Testis (tissue), 3 donors: ENCODE results near the gene SPATC1L. TPM values are rescaled to one million over a fixed set of nuclear protein-coding genes. Genes with fewer than 3 reads are reported as not detected.

ENCODE experiments used
- DNase-seq: peaks from one replicate; pipeline ENCODE4 v3.0.0-alpha.2; 2019
- H3K27ac ChIP-seq, 2 donors: fragments of 200-600 bp; sonication (generic); one replicate each; pipeline ENCODE4 v1.5.1; 2019
- H3K27me3 ChIP-seq: fragments of 200-600 bp; sonication (generic); one replicate; pipeline ENCODE4 v1.5.1; 2019
- H3K36me3 ChIP-seq: fragments of 200-600 bp; sonication (generic); one replicate; pipeline ENCODE4 v1.5.1; 2017; ENCODE audit warnings: low read depth; ENCODE audit errors: missing control alignments
- H3K4me1 ChIP-seq: fragments of 200-600 bp; sonication (generic); one replicate; pipeline ENCODE4 v1.5.1; 2019
- H3K4me3 ChIP-seq, 2 donors: fragments of 200-600 bp; sonication (generic); one replicate each; pipeline ENCODE4 v1.5.1; 2017 to 2019
- H3K9me3 ChIP-seq: fragments of 200-600 bp; sonication (generic); one replicate; pipeline ENCODE4 v1.5.1; 2017
- POLR2A ChIP-seq: fragments of 450-650 bp; IDR thresholded peaks from one replicate; pipeline ENCODE4 v1.6.1; 2017; ENCODE audit warnings: antibody characterized with exemption, mild to moderate bottlenecking, moderate library complexity
- WGBS, 2 donors: methylation state at CpG; one replicate each; pipeline ENCODE4 v1.1.5; 2018; 5-methylcytosine and 5-hydroxymethylcytosine counted together
- intact Hi-C: fragments of 100-400 bp; cut with DNase I; formaldehyde crosslinking; loops from one replicate; pipeline ENCODE4 v1.15.1; 2023; ENCODE audit warnings: low total_unique reads
- polyA plus RNA-seq: library from polyadenylated mRNA; stranded (reverse); fragments of 350-450 nt; fragmentation: Illumina TruSeq; extraction: RNeasy Lipid Tissue Mini Kit (QIAGEN cat#74804); gene quantifications from one replicate; pipeline ENCODE4 v1.2.3, GENCODE V29; 2014; ENCODE audit warnings: low read depth, low replicate concordance; ENCODE audit not compliant: insufficient read depth
- total RNA-seq, 2 donors: library from RNA; depleted of rRNA; stranded (reverse); fragments of >200 nt; gene quantifications; one replicate each; pipeline ENCODE4 v1.2.3, GENCODE V29; 2016
- TF ChIP-seq, protein P1 (sequence below), 3 experiments: fragments of 450-650 bp in 2 of 3; fragments of 200-600 bp in 1 of 3; sonication (generic) in 1 of 3; IDR thresholded peaks; one replicate each; pipeline ENCODE4 v1.5.1; 2016 to 2019; ENCODE audit warnings: antibody characterized with exemption in 3 of 3, mild to moderate bottlenecking in 2 of 3, moderate library complexity in 1 of 3

SPATC1L gene
- total and polyA plus RNA-seq, 3 donors from 2014 or later: 55.4 to 96.1 (median 75.6) TPM

DNA sequence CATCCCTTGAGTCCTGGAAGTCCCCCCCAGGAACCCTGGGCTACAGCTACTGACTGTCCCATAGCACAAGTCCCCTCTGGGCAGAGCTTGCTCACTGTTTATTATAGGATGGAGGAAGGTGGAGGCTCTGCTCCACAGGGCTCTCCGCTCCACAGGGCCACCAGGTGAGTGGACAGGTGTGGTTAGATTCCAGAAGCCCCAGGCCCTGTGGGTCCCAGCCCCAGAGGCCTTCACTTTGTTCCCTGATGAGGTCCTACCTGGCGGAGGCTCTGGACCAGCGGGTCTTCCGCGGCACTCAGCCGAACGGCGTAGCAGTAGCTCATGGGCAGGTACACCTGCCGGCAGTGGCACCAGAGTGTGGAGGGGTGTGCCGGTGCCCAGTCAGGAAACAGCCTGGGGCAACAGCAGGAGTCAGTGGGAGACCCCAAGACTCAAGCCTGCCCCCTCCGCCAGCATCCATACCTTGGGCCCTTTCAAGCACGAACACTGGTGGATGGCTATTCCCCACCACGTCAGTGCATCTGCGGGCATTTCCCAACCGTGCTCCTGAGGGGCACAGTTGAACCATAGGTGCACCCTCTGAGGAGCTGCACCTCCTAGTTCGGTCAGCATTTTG, 32.0 kb upstream of the SPATC1L start:
- WGBS, 2 donors: 79 to 97% methylated on average over 9 to 16 of the region's 16 CpGs
- H3K4me3 ChIP-seq: no peak overlapping the region
- no peaks in the 10 kb centered on the region for H3K9me3 ChIP-seq
- TF ChIP-seq POLR2A: no peak
- no peak overlapping the region for H3K27ac ChIP-seq
- H3K36me3 ChIP-seq: no peaks in the 10 kb centered on the region
- no peak for DNase-seq
- intact Hi-C loops: no loop called here
- no peaks in the 10 kb centered on the region for H3K4me1 ChIP-seq
- no peaks in the 10 kb centered on the region for H3K27me3 ChIP-seq

DNA sequence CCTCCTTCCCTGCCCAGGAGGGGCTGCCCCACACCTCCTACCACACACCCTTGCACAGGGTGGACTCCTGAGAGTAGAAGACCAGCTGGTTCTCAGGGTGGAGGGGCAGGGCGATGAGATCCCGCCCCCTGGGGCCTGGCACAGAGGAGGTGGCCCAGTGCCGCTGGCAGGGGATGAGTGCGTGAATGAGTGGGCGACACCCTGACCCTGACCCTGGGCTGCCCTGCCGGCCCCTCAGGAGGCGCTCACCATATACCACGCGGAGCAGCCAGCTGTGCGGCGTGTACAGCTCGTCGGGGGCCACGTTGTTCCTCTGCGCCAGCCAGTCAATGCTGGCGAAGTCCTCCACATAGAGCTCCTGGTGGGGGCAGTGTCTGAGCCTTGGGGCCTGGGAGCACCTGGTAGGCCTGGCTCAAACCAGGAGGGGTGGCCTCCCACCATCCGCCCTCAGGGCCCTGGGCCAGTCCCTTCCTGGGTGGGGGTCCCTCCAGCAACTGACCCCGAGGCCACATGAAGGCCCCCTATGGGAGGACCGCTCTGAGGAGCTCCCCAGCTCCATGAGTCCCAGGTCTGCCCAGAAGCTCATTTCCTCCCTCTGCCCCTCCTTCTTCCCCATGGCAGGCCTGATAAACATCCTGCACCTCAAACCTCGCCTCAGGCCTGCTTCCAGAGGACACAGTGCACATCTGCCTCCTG, 31.3 kb upstream of the SPATC1L start:
- Histone ChIP-seq H3K36me3 (no peaks in the 10 kb centered on the region), H3K9me3 (no peaks in the 10 kb centered on the region), H3K4me1 (no peaks in the 10 kb centered on the region), H3K27me3 (no peaks in the 10 kb centered on the region), H3K27ac (no peak overlapping the region), H3K4me3 (no peak overlapping the region)
- intact Hi-C loops: no loop called here
- 85 to 100% methylated on average over 1 to 20 of the region's 20 CpGs for WGBS, 2 donors
- TF ChIP-seq, protein P1, sequence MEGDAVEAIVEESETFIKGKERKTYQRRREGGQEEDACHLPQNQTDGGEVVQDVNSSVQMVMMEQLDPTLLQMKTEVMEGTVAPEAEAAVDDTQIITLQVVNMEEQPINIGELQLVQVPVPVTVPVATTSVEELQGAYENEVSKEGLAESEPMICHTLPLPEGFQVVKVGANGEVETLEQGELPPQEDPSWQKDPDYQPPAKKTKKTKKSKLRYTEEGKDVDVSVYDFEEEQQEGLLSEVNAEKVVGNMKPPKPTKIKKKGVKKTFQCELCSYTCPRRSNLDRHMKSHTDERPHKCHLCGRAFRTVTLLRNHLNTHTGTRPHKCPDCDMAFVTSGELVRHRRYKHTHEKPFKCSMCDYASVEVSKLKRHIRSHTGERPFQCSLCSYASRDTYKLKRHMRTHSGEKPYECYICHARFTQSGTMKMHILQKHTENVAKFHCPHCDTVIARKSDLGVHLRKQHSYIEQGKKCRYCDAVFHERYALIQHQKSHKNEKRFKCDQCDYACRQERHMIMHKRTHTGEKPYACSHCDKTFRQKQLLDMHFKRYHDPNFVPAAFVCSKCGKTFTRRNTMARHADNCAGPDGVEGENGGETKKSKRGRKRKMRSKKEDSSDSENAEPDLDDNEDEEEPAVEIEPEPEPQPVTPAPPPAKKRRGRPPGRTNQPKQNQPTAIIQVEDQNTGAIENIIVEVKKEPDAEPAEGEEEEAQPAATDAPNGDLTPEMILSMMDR (IDR thresholded peaks at IDR 0.05): no peak
- no peak for TF ChIP-seq POLR2A
- DNase-seq: no peak

DNA sequence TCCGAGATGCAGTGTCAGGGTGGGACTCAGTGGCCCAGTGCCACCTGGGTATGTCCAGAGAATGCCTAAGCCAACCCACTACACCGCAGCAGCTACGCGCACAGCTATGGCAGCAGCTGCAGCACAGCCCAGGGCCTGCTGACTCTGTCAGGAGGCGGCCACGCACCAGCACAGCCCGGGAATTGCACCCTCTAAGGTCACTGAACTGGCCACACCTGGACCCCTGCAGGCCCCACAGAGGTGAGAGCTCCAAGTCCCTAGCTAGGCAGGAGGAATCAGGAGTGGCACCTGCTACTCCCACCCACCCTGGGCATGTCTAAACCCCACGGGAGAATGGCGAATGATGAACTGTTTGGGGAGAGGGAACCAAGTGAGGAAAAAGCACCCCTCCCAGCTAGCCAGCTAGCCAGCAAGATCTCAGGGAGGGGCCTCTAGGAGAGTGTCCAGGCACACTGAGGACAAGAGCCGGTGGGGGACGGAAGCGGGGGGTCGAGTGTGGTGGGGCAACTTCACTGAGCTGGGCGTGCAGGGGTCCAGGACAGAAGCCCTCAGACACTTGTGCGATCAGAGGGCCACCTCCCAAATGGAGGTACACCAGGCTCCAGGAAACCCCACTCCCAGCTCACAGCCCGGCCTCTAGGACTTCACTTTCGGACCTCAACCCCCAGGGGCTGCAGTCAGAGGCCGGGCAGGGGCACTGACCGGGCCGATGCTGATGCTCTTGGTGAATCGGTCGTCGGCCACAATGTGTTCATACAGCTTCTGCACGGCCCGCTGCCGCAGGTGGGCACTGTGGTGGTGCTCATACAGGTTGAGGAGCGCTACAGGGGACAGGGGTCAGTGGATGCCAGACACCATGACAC, 30.4 kb upstream of the SPATC1L start:
- WGBS, 2 donors: 94 to 95% methylated on average over 19 to 26 of the region's 27 CpGs
- Histone ChIP-seq H3K9me3 (no peaks in the 10 kb centered on the region), H3K36me3 (no peaks in the 10 kb centered on the region), H3K27me3 (no peaks in the 10 kb centered on the region), H3K27ac (no peak overlapping the region), H3K4me3 (no peak overlapping the region), H3K4me1 (no peaks in the 10 kb centered on the region)
- intact Hi-C loops: no loop called here
- no peak for DNase-seq
- TF ChIP-seq, protein P1 (IDR thresholded peaks at IDR 0.05): no peak
- no peak for TF ChIP-seq POLR2A

DNA sequence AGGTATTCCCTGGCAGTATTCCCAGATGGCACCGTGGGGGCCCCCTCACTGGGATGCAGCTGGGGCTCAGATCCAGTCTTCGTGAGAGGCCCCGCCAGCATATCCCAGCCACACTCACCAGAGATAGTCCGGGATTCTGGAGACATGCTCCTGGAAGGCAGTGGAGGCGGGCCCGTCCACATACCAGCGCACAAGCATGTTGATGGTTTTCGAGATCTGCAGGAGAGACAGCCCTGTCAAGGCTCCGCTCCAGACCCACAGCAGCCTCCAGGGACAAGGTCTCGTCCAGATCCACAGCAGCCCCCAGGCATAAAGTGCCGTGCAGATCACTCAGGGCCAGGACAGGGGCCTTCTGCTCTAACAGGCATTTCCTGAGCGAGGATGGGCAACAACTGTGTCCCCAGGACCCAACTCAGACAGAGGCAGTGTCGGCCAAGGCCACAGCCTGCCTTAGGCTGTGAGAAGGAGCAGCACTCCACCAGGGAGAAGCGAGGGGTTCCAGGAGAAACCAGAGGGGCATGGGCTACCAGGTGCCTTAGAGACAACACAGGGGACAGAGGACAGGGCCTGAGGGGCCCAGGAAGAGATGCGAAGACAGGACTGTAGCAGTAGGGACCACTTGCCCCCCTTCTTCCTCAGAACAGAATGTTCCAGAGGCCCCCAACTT, 29.5 kb upstream of the SPATC1L start:
- Histone ChIP-seq H3K9me3 (no peaks in the 10 kb centered on the region), H3K27ac (no peak overlapping the region), H3K27me3 (no peaks in the 10 kb centered on the region), H3K4me3 (no peak overlapping the region), H3K36me3 (no peaks in the 10 kb centered on the region), H3K4me1 (no peaks in the 10 kb centered on the region)
- DNase-seq: no peak
- TF ChIP-seq, protein P1 (IDR thresholded peaks at IDR 0.05): no peak
- TF ChIP-seq POLR2A: no peak
- intact Hi-C loops: no loop called here
- 91 to 96% methylated on average over 8 to 15 of the region's 15 CpGs for WGBS, 2 donors
